ENCODE data around the gene GLRX3. TPM values are rescaled to one million over a fixed set of nuclear protein-coding genes. Genes with fewer than 3 reads are reported as not detected.
"Not testable (repeated sequence)": the region's sequence is repeated elsewhere in the genome, so short reads cannot be mapped to it uniquely, and the experiment has no call there.

GLRX3 gene
- polyA plus RNA-seq, 1 experiment: 126 TPM

DNA sequence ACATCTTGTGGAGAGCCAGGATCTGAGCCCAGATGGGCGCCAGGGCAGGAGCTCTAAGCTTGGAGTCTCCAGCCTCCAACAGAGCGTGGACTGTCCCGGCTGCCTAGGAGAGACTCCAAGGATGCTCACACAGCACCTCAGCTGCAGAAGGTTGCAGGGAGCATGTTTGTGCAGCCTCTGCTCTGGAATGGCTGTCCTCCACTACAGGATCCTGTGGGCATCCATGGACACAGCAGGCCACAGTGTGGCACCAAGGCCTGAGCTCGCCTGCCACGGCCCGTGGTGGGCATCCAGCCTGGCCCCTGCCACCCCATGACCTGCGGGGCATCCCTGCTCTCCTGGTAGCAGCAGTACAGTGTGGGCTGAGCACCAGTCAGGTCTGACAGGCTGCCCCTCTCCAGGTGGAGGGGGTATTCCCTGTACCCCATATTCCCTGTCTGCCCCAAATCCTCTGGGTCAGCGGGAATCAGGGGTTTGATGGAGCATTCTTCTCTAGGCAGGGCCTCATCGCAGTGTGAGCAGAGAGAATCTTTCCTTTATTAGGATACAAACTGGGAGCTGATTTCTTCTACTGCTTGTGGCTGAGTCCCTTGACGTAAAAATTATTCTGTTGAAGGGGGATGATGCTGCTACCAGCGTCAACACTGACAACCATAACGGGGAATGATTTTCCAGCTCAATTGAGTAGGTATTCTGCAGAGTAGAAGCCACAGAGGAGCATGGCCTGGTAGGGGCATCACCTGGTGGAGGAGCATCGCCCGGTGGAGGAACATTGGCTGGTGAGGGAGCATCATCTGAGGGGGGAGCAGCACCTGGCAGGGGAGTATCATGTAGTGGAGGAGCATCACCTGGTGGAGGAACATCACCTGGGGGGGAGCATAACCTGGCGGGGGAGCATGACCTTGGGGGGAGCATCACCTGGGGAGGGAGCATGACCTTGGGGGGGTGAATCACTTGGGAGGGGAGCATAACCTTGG, 60.6 kb downstream of the GLRX3 start:
- ChIA-PET POLR2A (no interaction called here), CTCF (interaction anchor here (0.7 kb wide), 1 partner anchor 1678 kb away, joined by 3 read pairs; no protein-coding TSS in a partner anchor)
- Histone ChIP-seq H3K9me3 (ENCODE audit: control insufficient read depth, insufficient read depth, low read length) (no peaks in the 10 kb centered on the region), H3K27me3 (ENCODE audit: control insufficient read depth, insufficient read depth, low read length) (no peaks in the 10 kb centered on the region), H3K4me3 (ENCODE audit: low read depth, low read length) (no peak overlapping the region), H3K27ac (ENCODE audit: low read depth, low read length) (no peak overlapping the region)
- TF ChIP-seq CTCF (IDR thresholded peaks at IDR 0.05; ENCODE audit: low read depth, low read length): no peak
- no peak for DNase-seq (ENCODE audit: low read depth, low spot score)

- Histone ChIP-seq H3K27me3 (ENCODE audit: control insufficient read depth, insufficient read depth, low read length) (no peaks in the 10 kb centered on the region), H3K27ac (ENCODE audit: low read depth, low read length) (no peak overlapping the region), H3K4me3 (ENCODE audit: low read depth, low read length) (no peak overlapping the region), H3K9me3 (ENCODE audit: control insufficient read depth, insufficient read depth, low read length) (no peaks in the 10 kb centered on the region)
- POLR2A ChIA-PET: interaction anchor here (0.6 to 0.7 kb wide), 3 partner anchors 521 to 1677 kb away, joined by 3 to 6 read pairs (median 5); no protein-coding TSS in a partner anchor
- no peak for DNase-seq (ENCODE audit: low read depth, low spot score)
- TF ChIP-seq CTCF (IDR thresholded peaks at IDR 0.05; ENCODE audit: low read depth, low read length): no peak
- CTCF ChIA-PET: interaction anchor here (0.6 to 1.6 kb wide), 2 partner anchors 8 to 1850 kb away, joined by 3 to 10 read pairs; no protein-coding TSS in a partner anchor
These were observed 62.5 kb downstream of the GLRX3 start for GRCh38 chr10:130198651-130199050.

- CTCF ChIA-PET: interaction anchor here (1.4 kb wide), 1 partner anchor 10 kb away, joined by 5 read pairs; no protein-coding TSS in a partner anchor
- DNase-seq (ENCODE audit: low read depth, low spot score): no peak
- H3K27me3 ChIP-seq (ENCODE audit: control insufficient read depth, insufficient read depth, low read length): no peaks in the 10 kb centered on the region
These were observed 64.2 kb downstream of the GLRX3 start for GRCh38 chr10:130200179-130201042.

GRCh38 chr10:130201043-130201380, 64.8 kb downstream of the GLRX3 start:
- no peak for DNase-seq (ENCODE audit: low read depth, low spot score)
- no peak for TF ChIP-seq CTCF (IDR thresholded peaks at IDR 0.05; ENCODE audit: low read depth, low read length)
- Histone ChIP-seq H3K27me3 (ENCODE audit: control insufficient read depth, insufficient read depth, low read length) (no peaks in the 10 kb centered on the region), H3K4me3 (ENCODE audit: low read depth, low read length) (no peak overlapping the region), H3K9me3 (ENCODE audit: control insufficient read depth, insufficient read depth, low read length) (no peaks in the 10 kb centered on the region), H3K27ac (ENCODE audit: low read depth, low read length) (no peak overlapping the region)
- ChIA-PET POLR2A (no interaction called here), CTCF (interaction anchor here (0.6 to 1.4 kb wide), 2 partner anchors 10 to 1982 kb away, joined by 3 to 5 read pairs; no protein-coding TSS in a partner anchor)

More at GRCh38 chr10:130200179-130201042, 64.2 kb downstream of the GLRX3 start:
- no peak overlapping the region for H3K27ac ChIP-seq (ENCODE audit: low read depth, low read length)
- POLR2A ChIA-PET: no interaction called here
- no peaks in the 10 kb centered on the region for H3K9me3 ChIP-seq (ENCODE audit: control insufficient read depth, insufficient read depth, low read length)
- TF ChIP-seq CTCF (IDR thresholded peaks at IDR 0.05; ENCODE audit: low read depth, low read length): no peak
- no peak overlapping the region for H3K4me3 ChIP-seq (ENCODE audit: low read depth, low read length)

DNA sequence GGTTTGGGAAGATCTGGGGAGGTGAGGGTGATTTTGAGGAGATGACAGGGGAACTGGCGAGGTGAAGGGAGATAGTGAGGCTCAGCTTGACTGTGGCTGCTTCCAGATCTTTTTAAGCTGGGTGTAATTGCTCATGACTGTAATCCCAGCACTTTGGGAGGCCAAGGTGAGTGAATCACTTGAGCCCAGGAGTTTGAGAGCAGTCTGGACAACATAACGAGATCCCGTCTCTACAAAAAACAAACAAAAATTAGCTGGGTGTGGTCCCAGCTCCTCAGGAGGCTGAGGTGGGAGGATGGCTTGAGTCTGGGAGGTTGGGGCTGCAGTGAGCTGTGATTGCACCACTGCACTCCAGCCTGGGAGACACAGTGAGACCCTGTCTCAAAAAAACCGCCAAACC, 66.0 kb downstream of the GLRX3 start:
- H3K9me3 ChIP-seq (ENCODE audit: control insufficient read depth, insufficient read depth, low read length); H3K27me3 ChIP-seq (ENCODE audit: control insufficient read depth, insufficient read depth, low read length); H3K27ac ChIP-seq (ENCODE audit: low read depth, low read length); CTCF ChIA-PET; DNase-seq (ENCODE audit: low read depth, low spot score); POLR2A ChIA-PET; H3K4me3 ChIP-seq (ENCODE audit: low read depth, low read length): not testable (repeated sequence)
